Stimulated activated CD4-positive, alpha-beta T cell treated with anti-CD3 and anti-CD28 coated beads, Interleukin-12 subunit alpha, Interleukin-12 subunit beta, amount 100 ng/mL, for 4 hours (primary cell): ENCODE data around the gene ARL13B.
"Not testable (repeated sequence)": the region's sequence is repeated elsewhere in the genome, so short reads cannot be mapped to it uniquely, and the experiment has no call there.

Experiments
- DNase-seq: peaks from one replicate; pipeline ENCODE4 v3.0.0-alpha.2; 2020

The ARL13B gene

DNA sequence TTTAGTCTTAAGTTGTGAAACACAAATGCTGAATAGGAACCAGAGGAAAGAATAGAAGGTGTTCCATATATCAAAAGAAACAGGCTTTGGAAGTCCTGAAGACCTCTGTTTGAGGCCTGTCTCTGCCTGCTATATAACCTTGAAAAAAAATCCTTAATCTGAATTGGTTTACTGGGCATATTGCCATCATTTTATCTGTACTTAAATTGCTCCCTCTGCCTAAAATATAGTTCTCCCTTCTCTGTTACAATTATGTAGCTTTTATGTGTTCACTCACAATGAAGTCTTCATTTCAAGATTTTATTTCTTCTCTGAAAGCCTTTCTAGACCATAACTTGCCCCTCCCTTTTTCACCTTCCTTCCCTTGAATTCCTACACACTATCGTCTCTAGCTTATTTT, 21.2 kb downstream of the ARL13B start:
- no peak for DNase-seq

DNA sequence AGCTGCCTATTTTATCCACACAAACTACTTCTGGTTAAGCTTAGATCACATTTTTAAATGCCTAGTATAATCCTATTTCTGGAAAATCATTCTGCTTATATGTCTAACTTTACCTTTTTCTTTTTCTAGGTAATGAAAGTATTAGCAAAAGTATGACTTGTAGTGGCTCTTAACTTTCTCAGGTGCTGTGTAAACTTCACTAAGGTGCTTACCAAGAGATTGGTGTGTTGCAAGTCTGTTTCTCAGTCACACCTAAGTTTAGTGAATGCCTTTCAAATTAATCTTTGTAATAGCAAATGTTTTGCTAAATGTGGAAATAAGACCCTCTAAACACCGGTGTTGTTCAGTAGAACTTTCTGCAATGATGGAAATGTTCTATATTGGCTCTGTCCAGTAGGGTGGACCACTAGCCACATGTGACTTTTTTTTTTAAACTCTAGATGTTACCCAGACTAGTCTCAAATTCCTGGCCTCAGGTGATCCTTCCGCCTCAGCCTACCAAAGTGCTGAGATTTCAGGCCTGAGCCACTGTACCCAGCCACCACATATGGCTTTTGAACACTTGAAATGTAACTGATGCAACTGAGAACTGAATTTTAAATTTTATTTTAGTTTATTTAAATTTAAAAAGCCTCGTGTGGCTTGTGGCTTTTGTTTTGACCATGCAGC, 22.0 kb downstream of the ARL13B start:
- no peak for DNase-seq

DNA sequence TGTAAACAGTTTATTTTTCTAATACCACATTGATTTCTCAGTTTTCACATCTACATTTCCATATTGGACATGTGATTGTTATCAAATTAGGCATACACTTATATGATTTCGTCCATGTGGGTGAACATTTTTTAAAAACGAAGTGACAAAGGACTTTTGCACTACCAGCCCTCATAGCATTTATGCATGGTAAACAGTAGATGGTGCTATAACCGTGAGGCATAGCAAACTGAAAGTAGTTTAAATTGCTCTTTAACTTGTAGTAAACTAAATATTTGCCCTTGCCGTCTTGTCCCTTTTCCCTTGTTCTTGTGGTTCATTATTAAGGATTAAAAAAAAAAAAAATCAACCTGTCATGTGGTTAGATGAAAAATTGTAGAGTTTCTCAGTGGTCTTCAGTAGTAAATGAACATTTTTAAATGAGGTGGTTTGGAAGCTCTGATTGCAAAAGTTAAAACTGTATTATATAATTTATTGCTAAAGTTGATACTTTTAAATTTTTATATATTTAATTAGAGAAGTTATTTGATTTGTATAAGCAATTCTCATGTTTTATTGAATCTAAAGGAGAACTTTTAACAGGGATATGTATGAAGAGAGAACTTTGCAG, 24.5 kb downstream of the ARL13B start:
- DNase-seq: no peak

DNA sequence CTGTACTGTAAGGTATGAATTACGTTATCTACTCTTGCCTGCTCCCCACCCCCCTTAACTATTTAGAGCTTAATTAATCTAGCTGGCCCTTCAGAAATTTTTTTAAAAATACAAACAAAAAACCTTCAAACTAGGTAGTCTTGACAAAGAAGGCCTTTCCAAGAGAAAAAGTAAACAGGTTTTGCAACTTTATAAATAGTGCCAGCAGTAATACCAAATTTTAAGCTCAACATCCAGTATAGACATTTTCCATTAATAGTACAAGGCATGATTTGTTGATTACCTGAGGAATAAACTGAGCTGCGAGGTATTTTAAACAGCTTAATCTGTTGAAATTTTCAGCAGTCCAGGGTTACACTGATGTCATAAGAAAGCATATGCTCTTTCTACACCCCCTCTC, 28.3 kb downstream of the ARL13B start:
- DNase-seq: no peak

DNA sequence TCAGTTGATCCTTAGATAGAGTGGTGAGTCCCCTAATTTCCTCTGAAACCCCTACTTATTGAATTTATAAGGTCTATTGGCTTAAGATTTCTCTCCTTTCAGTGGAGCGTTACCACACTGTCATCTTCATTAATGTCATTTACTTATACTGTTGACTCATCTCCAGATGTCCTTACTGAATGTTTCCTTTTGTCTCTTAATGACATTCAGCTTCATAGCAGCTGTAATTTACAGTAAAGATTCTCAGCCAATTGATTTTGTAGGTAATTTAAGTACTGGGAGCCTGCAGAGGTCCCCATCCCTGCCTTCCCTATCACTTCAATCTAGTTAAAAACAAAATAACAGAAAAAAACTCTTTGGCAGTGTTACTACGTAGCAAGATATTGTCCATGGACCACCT, 29.7 kb downstream of the ARL13B start:
- DNase-seq: no peak

DNA sequence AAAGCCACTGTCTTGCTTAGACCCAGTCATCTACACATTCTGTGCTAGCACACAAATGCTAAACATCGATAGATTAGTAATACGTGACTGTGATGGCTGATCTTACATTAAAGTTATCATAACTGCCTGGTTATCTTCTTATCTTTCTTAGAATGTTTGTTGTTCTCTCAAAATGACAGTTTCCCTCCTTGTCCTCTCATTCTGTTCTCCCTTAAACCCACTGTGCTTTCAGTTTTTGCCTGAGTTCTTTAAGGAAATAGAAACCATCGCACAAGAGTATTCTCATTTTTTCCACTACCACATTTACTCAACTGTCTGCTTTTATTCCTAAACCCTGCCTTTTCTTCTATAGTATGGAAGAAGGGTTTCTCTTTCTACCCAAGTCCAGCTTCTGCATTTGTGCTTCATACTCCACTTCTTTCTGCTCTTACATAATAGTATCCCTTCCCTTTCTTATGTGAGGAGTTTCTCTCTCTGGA, 31.3 kb downstream of the ARL13B start:
- no peak for DNase-seq

DNA sequence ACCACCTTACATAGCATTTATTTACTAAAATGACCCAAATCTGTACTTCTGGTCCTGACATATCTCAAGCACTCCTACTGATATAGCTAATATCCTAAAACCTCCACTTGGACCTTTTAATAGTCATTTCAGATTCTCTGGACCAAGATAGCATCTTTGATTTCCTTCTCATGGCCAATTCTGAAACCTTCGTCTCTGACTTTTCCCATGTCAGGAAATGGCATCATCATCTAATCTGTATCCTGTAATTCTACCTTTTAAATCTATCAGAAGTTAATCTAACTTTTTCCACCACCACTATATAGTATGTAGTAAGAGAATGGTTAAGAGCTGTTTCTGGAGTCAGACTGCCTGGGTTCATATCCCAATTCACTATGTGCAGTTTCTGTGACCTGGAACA, 32.2 kb downstream of the ARL13B start:
- DNase-seq: no peak

DNA sequence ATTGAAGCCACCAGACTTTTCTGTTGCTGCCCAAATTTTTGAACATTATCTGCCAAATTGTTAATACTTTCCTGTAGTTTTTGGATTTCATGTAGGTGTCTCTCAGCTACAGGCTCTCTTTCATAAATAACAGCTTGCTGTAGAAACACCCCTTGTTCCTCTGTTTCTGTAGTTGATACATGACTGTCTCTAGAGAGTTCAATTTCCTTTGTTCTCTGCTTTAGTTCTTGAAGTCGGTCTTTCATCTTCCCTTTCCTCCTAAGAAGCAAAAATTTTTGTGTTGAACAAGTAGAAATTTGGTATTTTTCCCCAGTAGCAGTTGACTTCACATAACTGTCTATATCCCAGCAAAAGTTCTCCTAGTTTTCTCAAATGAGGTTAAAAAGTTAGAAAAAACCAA, 35.1 kb downstream of the ARL13B start:
- no peak for DNase-seq

DNA sequence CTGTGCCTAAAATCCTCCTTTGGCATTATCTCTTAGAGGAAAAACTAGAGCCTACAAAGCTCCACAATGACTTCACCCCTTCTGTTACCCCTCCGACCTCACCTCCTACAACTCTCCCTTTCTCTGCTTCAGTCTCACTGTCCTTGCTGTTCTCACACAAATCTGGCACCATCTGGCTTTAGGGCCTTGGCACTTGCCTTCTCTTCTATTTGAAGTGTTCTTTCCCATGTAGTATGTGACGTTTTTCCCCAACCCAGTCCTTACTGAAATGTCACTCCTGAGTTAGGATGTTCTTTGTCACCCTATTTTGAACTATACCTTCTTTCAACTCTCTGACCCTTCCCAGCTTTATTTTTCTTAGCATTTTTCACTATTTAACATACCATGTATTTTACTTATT, 39.7 kb downstream of the ARL13B start:
- DNase-seq: no peak

DNA sequence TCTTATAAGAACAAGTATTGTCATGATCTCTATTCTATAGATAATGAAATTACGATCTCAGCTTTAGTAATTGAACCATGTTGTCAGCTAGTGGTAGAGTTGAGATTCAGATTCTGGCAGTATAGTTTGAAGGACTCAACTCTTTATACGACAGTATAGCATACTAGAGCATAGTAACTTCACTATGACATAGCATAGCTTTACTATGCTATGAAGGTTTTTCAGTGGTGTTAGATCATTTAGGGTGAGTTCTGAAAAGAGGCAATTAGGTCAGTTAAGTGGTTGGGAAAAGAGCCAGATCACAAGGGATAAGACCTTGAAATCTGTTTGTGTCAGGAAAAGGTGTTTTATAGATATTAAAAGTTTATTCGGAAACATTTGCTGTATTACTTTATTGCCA, 40.3 kb downstream of the ARL13B start:
- no peak for DNase-seq

DNA sequence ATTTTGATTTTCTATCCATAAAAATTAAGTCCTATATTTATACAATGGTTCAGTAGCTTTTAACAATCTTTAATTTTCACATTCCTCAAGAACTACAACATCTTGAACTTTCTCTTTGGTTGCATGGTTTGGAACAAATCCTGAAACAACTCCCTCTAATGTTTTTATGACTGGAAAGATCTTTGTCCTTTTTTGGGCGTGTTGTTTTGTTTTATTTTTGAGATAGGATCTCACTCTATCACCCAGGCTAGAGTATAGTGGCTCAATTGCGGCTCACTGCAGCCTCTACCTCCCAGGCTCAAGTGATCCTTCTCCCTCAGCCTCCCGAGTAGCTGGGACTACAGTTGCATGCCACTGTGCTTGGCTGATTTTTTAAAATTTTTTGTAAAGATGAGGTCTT, 44.4 kb downstream of the ARL13B start:
- DNase-seq: no peak

DNA sequence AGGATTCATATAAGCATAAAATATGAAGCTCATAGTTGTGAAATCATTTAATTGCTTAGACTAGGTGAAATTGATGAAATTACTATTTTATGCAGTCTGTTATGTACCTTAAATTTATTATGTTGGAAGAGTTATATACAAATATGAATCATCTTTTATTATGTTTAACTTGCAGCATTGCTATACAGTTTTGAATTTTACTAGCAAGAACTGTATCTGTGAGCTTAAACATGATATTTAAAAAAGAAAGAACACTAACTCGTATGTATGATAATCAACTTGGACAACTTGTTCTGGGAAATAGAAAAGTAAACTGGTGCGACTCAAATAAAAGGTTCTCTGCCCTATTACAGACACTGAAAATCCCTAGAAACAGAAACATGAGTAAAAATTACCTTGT, 46.7 kb downstream of the ARL13B start:
- DNase-seq: no peak

DNA sequence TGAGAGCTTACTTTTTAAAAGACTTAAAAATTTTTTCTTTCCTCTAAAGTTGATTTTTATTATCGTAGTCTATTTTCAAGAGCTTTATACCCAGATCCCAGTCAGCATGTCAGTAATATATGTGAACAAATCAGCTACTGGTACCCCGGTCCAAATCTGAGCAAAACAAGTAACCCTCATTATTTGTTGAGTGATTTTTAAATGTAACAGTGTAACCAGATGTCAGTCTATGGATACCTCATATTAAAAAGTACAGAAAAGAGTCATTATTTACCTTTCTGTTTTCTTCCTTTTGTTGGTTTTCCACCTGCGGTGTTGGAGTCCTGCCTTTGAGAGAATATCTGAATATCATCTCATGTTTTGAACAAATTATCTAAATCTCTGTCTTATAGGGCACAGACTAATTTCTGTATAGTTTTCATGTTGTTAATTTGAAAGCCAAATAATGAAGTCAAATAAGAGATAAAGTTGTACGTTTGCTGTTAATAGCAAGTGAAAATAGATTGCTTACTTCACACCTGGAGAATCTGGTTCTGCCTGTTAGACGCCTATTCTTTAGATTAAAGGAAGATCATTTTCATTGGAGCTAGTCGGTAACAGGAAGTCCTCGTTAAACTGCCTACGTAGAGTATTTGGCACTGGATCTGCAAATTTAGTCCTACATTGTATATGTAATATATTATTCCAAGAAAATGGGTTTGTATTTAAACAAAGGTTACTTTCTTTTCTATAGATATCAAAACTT, 48.3 kb downstream of the ARL13B start, which contains the start of gene STX19:
Gene STX19 (minus strand): TSS at position 505 of the 745 bp plus-strand sequence. CDS start 13,328 bp downstream, outside the sequence.
- DNase-seq: no peak

DNA sequence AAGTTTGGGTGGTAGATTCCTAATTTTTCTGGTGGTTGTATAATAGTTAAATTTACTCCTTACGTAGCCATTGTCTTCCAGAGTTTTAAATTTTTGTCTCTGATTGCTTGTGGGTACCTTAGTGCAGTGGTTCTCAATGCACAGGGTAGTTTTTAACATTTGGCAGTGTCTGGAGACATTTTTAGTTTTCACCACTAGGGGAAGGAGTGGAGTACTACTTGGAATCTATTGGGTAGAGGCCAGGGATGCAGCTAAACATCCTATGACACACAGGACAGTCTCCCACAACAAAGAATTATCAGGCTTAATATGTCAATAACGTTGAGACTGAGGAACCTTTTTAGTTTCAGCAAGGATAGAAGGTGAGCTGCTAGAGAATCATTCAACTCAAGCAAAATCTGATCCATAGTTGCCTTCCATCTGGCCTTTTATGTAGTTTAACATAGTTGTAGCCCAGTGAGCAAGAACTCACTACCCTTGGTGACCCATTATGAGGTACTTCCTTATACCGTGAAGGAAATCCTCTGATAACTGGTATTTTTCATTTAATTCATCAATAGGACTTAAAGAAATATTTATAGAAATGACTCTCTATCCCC, 57.1 kb downstream of the ARL13B start:
- DNase-seq: no peak

DNA sequence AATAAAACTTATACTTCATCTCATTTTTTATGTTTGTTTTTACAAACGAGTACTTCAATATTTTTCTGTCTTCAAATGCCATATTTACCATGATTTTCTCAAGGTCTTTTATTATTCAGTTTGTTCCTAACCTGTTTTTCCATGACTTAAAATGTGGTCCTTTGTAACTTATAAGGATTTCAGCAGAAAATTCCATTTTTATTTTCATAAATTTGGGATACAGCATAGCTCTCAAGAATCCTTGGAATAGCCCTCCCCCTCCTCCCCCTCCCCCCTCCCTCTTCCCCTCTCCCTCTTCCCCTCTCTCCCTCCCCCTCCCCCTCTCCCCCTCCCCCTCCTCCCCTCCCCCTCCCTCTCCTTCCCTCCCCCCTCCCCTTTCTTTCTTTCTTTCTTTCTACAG, 63.3 kb downstream of the ARL13B start:
- no peak for DNase-seq

DNA sequence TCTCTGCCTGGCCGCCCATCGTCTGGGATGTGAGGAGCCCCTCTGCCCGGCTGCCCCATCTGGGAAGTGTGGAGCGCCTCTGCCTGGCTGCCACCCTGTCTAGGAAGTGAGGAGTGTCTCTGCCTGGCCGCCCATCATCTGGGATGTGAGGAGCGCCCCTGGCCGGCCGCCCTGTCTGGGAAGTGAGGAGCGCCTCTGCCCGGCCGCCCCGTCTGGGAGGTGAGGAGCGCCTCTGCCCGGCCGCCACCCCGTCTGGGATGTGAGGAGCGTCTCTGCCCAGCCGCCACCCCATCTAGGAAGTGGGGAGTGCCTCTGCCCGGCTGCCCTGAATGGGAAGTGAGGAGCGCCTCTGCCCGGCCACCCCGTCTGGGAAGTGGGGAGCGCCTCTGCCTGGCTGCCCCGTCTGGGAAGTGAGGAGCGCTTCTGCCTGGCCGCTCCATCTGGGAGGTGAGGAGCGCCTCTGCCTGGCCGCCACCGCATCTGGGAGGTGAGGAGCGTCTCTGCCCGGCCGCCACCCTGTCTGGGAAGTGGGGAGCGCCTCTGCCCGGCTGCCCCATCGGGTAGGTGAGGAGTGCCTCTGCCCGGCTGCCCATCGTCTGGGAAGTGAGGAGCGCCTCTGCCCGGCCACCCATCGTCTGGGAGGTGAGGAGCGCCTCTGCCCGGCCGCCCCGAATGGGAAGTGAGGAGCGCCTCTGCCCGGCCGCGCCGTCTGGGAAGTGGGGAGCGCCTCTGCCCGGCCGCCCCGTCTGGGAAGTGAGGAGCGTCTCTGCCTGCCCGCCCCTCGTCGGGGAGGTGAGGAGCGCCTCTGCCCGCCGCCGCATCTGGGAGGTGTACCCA, 64.4 kb downstream of the ARL13B start:
- not testable (repeated sequence) for DNase-seq

DNA sequence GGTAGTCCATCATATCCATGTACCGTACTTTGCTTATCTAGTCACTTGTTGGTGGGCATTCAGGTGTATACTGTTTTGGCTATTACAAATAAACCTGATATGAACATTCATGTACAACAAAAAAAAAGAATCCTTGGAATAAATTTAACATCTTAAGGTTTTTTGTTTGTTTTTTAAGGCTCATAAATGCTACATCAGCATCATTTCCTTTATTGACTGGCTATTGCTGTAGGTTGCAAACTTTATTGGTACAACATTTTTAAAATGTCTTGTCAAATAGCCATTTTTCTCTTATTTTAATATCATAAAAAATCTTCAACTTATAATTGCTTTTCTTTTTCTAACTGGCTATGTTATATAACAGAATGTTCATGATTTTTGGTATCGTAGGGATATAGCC, 66.6 kb downstream of the ARL13B start:
- no peak for DNase-seq

DNA sequence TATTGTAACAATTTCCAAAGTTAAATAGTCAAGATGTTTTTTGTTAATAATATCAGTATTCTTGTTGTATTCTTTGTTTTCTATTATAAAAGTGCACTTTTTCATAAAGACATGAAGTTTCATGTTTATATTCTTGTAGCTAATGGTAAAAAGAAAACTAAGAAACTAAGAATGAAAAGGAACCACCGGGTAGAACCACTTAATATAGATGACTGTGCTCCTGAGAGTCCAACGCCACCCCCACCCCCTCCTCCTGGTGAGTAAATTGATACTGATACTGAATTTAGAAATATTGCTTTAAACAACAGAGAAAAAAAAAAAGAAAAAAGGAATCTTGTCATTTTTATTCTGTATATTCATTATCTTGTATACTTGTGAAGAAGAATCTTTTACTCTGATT, 69.3 kb downstream of the ARL13B start:
- no peak for DNase-seq

DNA sequence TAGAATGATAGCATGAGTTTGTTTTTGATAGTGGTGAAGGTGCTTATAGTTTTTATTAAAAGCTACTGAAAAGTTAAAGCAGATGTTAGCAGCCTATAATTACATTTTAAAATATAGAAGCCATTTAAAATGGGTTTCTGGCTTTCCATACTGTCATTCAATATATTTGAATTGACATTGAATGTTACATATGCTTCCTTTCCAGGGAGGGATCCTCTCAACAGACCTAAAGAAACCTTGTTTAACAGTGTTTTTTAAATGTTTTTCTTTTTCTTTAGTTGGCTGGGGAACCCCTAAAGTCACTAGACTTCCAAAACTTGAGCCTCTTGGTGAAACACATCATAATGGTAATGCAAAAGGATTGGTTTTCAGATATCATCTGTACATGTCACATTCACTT, 70.6 kb downstream of the ARL13B start:
- DNase-seq: no peak

DNA sequence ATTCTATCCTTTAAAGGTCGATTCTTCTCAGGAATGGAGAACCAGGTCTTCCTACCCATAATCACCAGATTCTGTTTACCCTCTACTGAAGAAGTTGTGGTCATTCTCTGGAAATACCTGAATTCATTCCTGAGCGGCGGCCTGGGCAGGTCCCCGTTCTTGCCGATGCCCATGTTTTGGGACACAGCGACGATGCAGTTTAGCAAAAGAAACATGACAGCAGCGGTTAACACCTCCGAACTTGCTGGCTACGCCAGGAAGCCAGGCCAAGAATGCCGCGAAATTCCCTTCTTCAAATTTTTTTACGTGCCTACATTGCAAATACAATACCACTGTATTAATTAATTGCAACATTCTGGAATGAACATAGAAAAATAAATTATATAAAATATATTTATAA, 81.3 kb downstream of the ARL13B start:
- DNase-seq: no peak

DNA sequence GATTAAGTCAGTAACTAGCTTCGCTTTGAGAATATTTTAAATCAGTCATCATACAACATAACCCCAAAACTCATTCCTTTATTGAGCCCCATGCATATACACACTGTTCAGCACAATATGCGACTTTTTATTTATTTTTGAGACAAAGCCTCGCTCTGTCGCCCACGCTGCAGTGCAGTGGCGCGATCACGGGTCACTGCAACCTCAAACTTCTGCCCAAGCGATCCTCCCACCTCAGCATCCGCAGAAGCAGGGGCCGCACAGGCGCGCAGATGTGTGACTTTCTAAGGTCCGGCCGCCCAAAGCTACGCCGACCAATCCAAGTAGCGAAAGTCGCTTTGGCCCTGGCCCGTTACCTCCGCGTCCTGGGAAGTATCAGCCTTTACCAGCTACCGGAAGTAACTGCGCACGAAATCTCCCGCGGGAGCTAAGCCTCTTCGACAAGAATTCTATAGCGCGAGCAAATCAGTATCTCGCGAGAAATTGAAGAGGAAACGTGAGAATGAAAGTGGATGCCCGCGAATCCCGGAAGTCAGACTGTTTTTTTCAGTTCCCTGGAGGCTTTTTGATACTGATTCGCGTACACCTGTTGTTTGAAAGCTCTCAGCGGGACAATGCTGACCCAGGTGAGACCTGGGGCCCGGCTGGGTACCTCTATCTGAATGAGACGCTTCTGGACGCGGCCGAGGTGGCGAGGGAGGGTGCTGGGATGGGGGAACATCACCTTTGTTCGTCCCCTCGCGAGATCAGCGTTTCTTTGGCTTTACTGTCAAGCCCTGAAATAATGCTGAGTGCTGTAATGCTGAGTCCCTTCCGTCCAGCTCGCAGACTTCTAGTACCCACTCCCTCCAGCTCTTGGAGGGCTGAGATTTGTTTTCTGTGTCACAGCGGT, 82.8 kb downstream of the ARL13B start, which contains the start of the genes DHFR2 and NSUN3:
Gene DHFR2 (minus strand): TSS at position 404 of the 892 bp plus-strand sequence. CDS start 1,405 bp downstream, outside the sequence.
Gene NSUN3 (plus strand): TSS at position 549 of the 892 bp plus-strand sequence. CDS start 66 bp downstream, at position 615.
- DNase-seq: peak; percentile 68
